HCT116 (cell line): ENCODE data around the gene CRYAB. TPM values are rescaled to one million over a fixed set of nuclear protein-coding genes. Genes with fewer than 3 reads are reported as not detected.

Source experiments
- ATAC-seq: fragments of 200-7000 bp; cut with Tn5 transposase; 2 replicates; pipeline ENCODE4 v1.9.1; 2020; ENCODE audit warnings: mild to moderate bottlenecking, moderate library complexity
- BruUV-seq: library from RNA; stranded (reverse); fragments of 400-500 nt; replicated peaks from 2 replicates; lab custom pipeline; 2021; lab: Mats Ljungman, UMichigan
- CTCF ChIA-PET: fragments of 300-600 bp; sonication (Branson Sonifier 250); formaldehyde crosslinking; loops from one replicate; lab custom pipeline; 2021; ENCODE audit warnings: antibody characterized with exemption; lab: Charles Lee
- POLR2A ChIA-PET: fragments of 300-600, 350-600 bp; sonication (Branson Sonifier 250); formaldehyde crosslinking; loops from one replicate; lab custom pipeline; 2021; ENCODE audit warnings: antibody characterized with exemption; lab: Charles Lee
- RAD21 ChIA-PET, 2 experiments: fragments of 300-600 bp; sonication (Branson Sonifier 250); formaldehyde crosslinking; loops; one replicate each; lab custom pipeline; 2023; ENCODE audit warnings: low total read pairs in 2 of 2; ENCODE audit not compliant: uncharacterized antibody in 2 of 2, unreplicated experiment in 2 of 2, low non-redundant PET in 1 of 2; lab: Charles Lee
- DNase-seq: peaks from one replicate; pipeline ENCODE4 v3.0.0-alpha.2; 2010; ENCODE audit warnings: low read depth, low spot score
- H2AFZ ChIP-seq: fragments of 200-600 bp; shearing (Covaris generic), sonication (generic); 2 replicates; pipeline ENCODE4 v1.6.1; 2017; ENCODE audit warnings: low read depth, mixed run types, mixed read lengths, antibody characterized with exemption, low read length; ENCODE audit not compliant: poor library complexity, severe bottlenecking
- H3K27ac ChIP-seq: 2 replicates; pipeline ENCODE4 v1.5.1; 2012; ENCODE audit warnings: low read depth, low read length
- H3K27me3 ChIP-seq: fragments of 200-600 bp; sonication (generic); 2 replicates; pipeline ENCODE4 v1.6.1; 2016; ENCODE audit warnings: mixed run types, low read length, mixed read lengths; ENCODE audit not compliant: insufficient read depth
- H3K36me3 ChIP-seq, 2 experiments: fragments of 200-500 bp in 1 of 2; fragments of 200-600 bp in 1 of 2; sonication (Bioruptor generic) in 1 of 2; sonication (generic) in 1 of 2; 2 replicates each; pipeline versions ENCODE4 v1.5.1 to v1.6.1; 2014 to 2016; ENCODE audit warnings: low read length in 2 of 2, inconsistent platforms in 1 of 2, mixed read lengths in 1 of 2, mixed run types in 1 of 2; ENCODE audit not compliant: insufficient read depth in 2 of 2, control insufficient read depth in 1 of 2
- H3K4me1 ChIP-seq, 2 experiments: fragments of 200-600 bp in 1 of 2; sonication (generic) in 1 of 2; 2 replicates each; pipeline versions ENCODE4 v1.5.1 to v1.6.1; 2012 to 2017; ENCODE audit warnings: low read length in 2 of 2, inconsistent platforms in 1 of 2, mild to moderate bottlenecking in 1 of 2, mixed read lengths in 1 of 2, mixed run types in 1 of 2, moderate library complexity in 1 of 2; ENCODE audit not compliant: insufficient read depth in 2 of 2, control insufficient read depth in 1 of 2
- H3K4me2 ChIP-seq: fragments of 200-600 bp; sonication (generic); 2 replicates; pipeline ENCODE4 v1.6.1; 2017; ENCODE audit warnings: mixed run types, low read length, mixed read lengths
- H3K4me3 ChIP-seq, 2 experiments: fragments of 200-600 bp in 1 of 2; sonication (generic) in 1 of 2; replicated peaks in 1 of 2; 2 replicates each; pipeline ENCODE4 v1.5.1; 2011 to 2016; ENCODE audit warnings: low read length in 2 of 2, control low read depth in 1 of 2, low read depth in 1 of 2, mild to moderate bottlenecking in 1 of 2, mixed read lengths in 1 of 2, mixed run types in 1 of 2
- H3K79me2 ChIP-seq: fragments of 200-600 bp; sonication (generic); 2 replicates; pipeline ENCODE4 v1.6.1; 2017; ENCODE audit warnings: mild to moderate bottlenecking, mixed run types, low read length, moderate library complexity, mixed read lengths; ENCODE audit not compliant: insufficient read depth
- H3K9ac ChIP-seq: fragments of 200-600 bp; sonication (generic); 2 replicates; pipeline ENCODE4 v1.6.1; 2016; ENCODE audit warnings: low read length, mixed read lengths
- H3K9me2 ChIP-seq: fragments of 200-600 bp; sonication (generic), shearing (Covaris generic); 2 replicates; pipeline ENCODE4 v1.6.1; 2017; ENCODE audit warnings: mixed run types, mild to moderate bottlenecking, moderate library complexity; ENCODE audit not compliant: insufficient read depth
- H3K9me3 ChIP-seq, 2 experiments: fragments of 200-500 bp in 1 of 2; fragments of 200-600 bp in 1 of 2; sonication (Bioruptor generic) in 1 of 2; sonication (generic) in 1 of 2; 2 replicates each; pipeline ENCODE4 v1.6.1; 2014 to 2017; ENCODE audit warnings: low read length in 2 of 2, mixed read lengths in 2 of 2, inconsistent platforms in 1 of 2, low read depth in 1 of 2, mild to moderate bottlenecking in 1 of 2, mixed run types in 1 of 2, moderate library complexity in 1 of 2; ENCODE audit not compliant: control insufficient read depth in 1 of 2, insufficient read depth in 1 of 2
- H4K20me1 ChIP-seq: fragments of 200-600 bp; sonication (generic), shearing (Covaris generic); 2 replicates; pipeline ENCODE4 v1.6.1; 2017; ENCODE audit warnings: mixed run types, mild to moderate bottlenecking, moderate library complexity; ENCODE audit not compliant: insufficient read depth
- CEBPB ChIP-seq: IDR thresholded peaks from 2 replicates; pipeline ENCODE4 v1.6.1; 2012; ENCODE audit warnings: low read depth
- ELF1 ChIP-seq: IDR thresholded peaks from 2 replicates; pipeline ENCODE4 v1.6.1; 2012; ENCODE audit warnings: low read depth, borderline replicate concordance
- EZH2 ChIP-seq: fragments of 200-600 bp; sonication (generic); IDR thresholded peaks from 2 replicates; pipeline ENCODE4 v1.6.1; 2017; ENCODE audit warnings: antibody characterized with exemption, mixed run types
- EZH2phosphoT487 ChIP-seq: fragments of 200-600 bp; IDR thresholded peaks from 2 replicates; pipeline ENCODE4 v1.6.1; 2018; ENCODE audit warnings: antibody characterized with exemption, borderline replicate concordance
- POLR2A ChIP-seq: IDR thresholded peaks from 2 replicates; pipeline ENCODE4 v1.7.0; 2011; ENCODE audit warnings: borderline replicate concordance; ENCODE audit not compliant: insufficient read depth, insufficient read length; ENCODE audit errors: extremely low read depth
- RAD21 ChIP-seq: IDR thresholded peaks from 2 replicates; pipeline ENCODE4 v1.6.1; 2012; ENCODE audit warnings: low read depth, mild to moderate bottlenecking
- SP1 ChIP-seq: IDR thresholded peaks from 2 replicates; pipeline ENCODE4 v1.6.1; 2012; ENCODE audit warnings: low read depth
- SRF ChIP-seq: IDR thresholded peaks from 2 replicates; pipeline ENCODE4 v1.6.1; 2012; ENCODE audit warnings: low read depth
- TCF7L2 ChIP-seq: IDR thresholded peaks from 2 replicates; pipeline ENCODE4 v1.7.0; 2011; ENCODE audit warnings: borderline replicate concordance, inconsistent platforms; ENCODE audit not compliant: insufficient read depth, insufficient read length; ENCODE audit errors: extremely low read depth
- YY1 ChIP-seq: IDR thresholded peaks from 2 replicates; pipeline ENCODE4 v1.6.1; 2011; ENCODE audit warnings: low read length, low read depth, moderate library complexity, mild to moderate bottlenecking; ENCODE audit not compliant: insufficient replicate concordance; ENCODE audit errors: extremely low read depth
- ZFX ChIP-seq: fragments of 450-650 bp; IDR thresholded peaks from 2 replicates; pipeline ENCODE4 v1.6.1; 2017
- ZNF274 ChIP-seq: fragments of 200-500 bp; sonication (Bioruptor generic); IDR thresholded peaks from 2 replicates; pipeline ENCODE4 v1.6.1; 2014; ENCODE audit warnings: mild to moderate bottlenecking, low read depth, low read length, inconsistent platforms
- intact Hi-C: fragments of 100-400 bp; cut with micrococcal nuclease; formaldehyde crosslinking; loops from 2 replicates; pipeline ENCODE4 v1.10.0; 2022
- total RNA-seq: library from RNA; stranded (reverse); gene quantifications from one replicate; pipeline ENCODE4 v1.2.1, GENCODE V29; 2021; ENCODE audit not compliant: unreplicated experiment
- TF ChIP-seq, protein P1 (sequence below): IDR thresholded peaks from 2 replicates; pipeline ENCODE4 v1.6.1; 2012; ENCODE audit warnings: low read depth
- TF ChIP-seq, protein P2 (sequence below), 3 experiments: fragments of 200-600 bp in 1 of 3; sonication (generic) in 1 of 3; IDR thresholded peaks in 2 of 3; conservative IDR thresholded peaks in 1 of 3; 2 replicates each; pipeline ENCODE4 v1.5.1; 2012 to 2017; ENCODE audit warnings: low read depth in 2 of 3, low read length in 2 of 3, antibody characterized with exemption in 1 of 3, borderline replicate concordance in 1 of 3, control low read depth in 1 of 3, mild to moderate bottlenecking in 1 of 3, mixed read lengths in 1 of 3, mixed run types in 1 of 3, moderate library complexity in 1 of 3; ENCODE audit not compliant: insufficient read depth in 1 of 3
- TF ChIP-seq, protein P3 (sequence below): IDR thresholded peaks from 2 replicates; pipeline ENCODE4 v1.6.1; 2012
- TF ChIP-seq, protein P4 (sequence below): IDR thresholded peaks from 2 replicates; pipeline ENCODE4 v1.6.1; 2011; ENCODE audit warnings: mild to moderate bottlenecking, low read length, moderate library complexity; ENCODE audit not compliant: insufficient replicate concordance; ENCODE audit errors: extremely low read depth

Gene CRYAB
- total RNA-seq, 1 experiment from 2014 or later, result not detected

DNA sequence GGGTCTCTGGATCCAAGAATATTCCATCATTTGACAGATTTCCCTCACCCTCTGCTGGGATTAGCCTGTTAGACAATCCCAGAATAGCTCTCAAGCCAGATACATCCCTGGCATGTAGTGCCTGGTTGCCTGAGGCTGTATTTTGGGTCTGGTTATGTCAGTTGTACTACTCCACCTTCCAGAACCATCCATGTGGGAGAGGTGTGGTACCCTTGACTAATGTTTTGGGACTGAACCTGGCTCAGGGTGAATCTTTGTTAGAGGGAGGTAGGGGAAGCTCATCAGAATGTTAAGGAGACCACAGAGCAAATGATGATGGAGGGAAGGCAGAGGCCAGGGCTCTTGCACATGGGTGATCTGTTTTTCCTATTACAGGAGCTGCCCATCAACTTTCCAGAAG lies 12.4 kb upstream of the CRYAB start:
- intact Hi-C loops, result no loop called here
- ATAC-seq (no peak), DNase-seq (no peak)
- Histone ChIP-seq H3K9ac (no peak overlapping the region), H3K9me2 (no peaks in the 10 kb centered on the region), H3K27ac (no peak overlapping the region), H3K4me3 (no peak overlapping the region), H3K27me3 (no peaks in the 10 kb centered on the region), H3K4me1 (peaks cover 10 to 22% of the 10 kb centered on the region in 2 experiments), H3K36me3 (no peaks in the 10 kb centered on the region), H3K79me2 (no peaks in the 10 kb centered on the region), H2AFZ (no peak overlapping the region), H3K9me3 (no peaks in the 10 kb centered on the region), H3K4me2 (no peak overlapping the region), H4K20me1 (no peaks in the 10 kb centered on the region)
- TF ChIP-seq YY1 (no peak), CEBPB (no peak), EZH2phosphoT487 (no peak), ZFX (no peak), SP1 (no peak), ZNF274 (no peak), TCF7L2 (no peak), ELF1 (no peak), SRF (no peak), RAD21 (no peak), EZH2 (no peak), POLR2A (no peak)
- TF ChIP-seq, protein P1, sequence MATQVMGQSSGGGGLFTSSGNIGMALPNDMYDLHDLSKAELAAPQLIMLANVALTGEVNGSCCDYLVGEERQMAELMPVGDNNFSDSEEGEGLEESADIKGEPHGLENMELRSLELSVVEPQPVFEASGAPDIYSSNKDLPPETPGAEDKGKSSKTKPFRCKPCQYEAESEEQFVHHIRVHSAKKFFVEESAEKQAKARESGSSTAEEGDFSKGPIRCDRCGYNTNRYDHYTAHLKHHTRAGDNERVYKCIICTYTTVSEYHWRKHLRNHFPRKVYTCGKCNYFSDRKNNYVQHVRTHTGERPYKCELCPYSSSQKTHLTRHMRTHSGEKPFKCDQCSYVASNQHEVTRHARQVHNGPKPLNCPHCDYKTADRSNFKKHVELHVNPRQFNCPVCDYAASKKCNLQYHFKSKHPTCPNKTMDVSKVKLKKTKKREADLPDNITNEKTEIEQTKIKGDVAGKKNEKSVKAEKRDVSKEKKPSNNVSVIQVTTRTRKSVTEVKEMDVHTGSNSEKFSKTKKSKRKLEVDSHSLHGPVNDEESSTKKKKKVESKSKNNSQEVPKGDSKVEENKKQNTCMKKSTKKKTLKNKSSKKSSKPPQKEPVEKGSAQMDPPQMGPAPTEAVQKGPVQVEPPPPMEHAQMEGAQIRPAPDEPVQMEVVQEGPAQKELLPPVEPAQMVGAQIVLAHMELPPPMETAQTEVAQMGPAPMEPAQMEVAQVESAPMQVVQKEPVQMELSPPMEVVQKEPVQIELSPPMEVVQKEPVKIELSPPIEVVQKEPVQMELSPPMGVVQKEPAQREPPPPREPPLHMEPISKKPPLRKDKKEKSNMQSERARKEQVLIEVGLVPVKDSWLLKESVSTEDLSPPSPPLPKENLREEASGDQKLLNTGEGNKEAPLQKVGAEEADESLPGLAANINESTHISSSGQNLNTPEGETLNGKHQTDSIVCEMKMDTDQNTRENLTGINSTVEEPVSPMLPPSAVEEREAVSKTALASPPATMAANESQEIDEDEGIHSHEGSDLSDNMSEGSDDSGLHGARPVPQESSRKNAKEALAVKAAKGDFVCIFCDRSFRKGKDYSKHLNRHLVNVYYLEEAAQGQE, result no peak
- TF ChIP-seq, protein P2, sequence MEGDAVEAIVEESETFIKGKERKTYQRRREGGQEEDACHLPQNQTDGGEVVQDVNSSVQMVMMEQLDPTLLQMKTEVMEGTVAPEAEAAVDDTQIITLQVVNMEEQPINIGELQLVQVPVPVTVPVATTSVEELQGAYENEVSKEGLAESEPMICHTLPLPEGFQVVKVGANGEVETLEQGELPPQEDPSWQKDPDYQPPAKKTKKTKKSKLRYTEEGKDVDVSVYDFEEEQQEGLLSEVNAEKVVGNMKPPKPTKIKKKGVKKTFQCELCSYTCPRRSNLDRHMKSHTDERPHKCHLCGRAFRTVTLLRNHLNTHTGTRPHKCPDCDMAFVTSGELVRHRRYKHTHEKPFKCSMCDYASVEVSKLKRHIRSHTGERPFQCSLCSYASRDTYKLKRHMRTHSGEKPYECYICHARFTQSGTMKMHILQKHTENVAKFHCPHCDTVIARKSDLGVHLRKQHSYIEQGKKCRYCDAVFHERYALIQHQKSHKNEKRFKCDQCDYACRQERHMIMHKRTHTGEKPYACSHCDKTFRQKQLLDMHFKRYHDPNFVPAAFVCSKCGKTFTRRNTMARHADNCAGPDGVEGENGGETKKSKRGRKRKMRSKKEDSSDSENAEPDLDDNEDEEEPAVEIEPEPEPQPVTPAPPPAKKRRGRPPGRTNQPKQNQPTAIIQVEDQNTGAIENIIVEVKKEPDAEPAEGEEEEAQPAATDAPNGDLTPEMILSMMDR (IDR thresholded peaks at IDR 0.05 in 2 of 3, conservative IDR thresholded peaks at IDR 0.05 in 1 of 3; ENCODE audit: borderline replicate concordance in 1 of 3, insufficient read depth in 1 of 3, low read depth in 2 of 3, low read length in 2 of 3), result no peak
- TF ChIP-seq, protein P3, sequence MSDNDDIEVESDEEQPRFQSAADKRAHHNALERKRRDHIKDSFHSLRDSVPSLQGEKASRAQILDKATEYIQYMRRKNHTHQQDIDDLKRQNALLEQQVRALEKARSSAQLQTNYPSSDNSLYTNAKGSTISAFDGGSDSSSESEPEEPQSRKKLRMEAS, result no peak
- TF ChIP-seq, protein P4, sequence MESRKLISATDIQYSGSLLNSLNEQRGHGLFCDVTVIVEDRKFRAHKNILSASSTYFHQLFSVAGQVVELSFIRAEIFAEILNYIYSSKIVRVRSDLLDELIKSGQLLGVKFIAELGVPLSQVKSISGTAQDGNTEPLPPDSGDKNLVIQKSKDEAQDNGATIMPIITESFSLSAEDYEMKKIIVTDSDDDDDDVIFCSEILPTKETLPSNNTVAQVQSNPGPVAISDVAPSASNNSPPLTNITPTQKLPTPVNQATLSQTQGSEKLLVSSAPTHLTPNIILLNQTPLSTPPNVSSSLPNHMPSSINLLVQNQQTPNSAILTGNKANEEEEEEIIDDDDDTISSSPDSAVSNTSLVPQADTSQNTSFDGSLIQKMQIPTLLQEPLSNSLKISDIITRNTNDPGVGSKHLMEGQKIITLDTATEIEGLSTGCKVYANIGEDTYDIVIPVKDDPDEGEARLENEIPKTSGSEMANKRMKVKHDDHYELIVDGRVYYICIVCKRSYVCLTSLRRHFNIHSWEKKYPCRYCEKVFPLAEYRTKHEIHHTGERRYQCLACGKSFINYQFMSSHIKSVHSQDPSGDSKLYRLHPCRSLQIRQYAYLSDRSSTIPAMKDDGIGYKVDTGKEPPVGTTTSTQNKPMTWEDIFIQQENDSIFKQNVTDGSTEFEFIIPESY, result no peak
- CTCF ChIA-PET, result no interaction called here
- POLR2A ChIA-PET, result no interaction called here
- no TSS peak for BruUV-seq
- RAD21 ChIA-PET, result no interaction called here
